HepG2 (cell line): ENCODE results near the gene ODR4. TPM values are rescaled to one million over a fixed set of nuclear protein-coding genes. Genes with fewer than 3 reads are reported as not detected.

Source experiments
- ASH2L ChIP-seq: fragments of 300-600, 200-600 bp; sonication (generic); IDR thresholded peaks from 2 replicates; pipeline ENCODE4 v1.7.0; 2017; ENCODE audit warnings: low read depth, mild to moderate bottlenecking, moderate library complexity, mixed read lengths, low read length; ENCODE audit not compliant: insufficient read length
- CBX2 ChIP-seq, 2 experiments: fragments of 200-600 bp in 1 of 2; sonication (generic); formaldehyde crosslinking in 1 of 2; IDR thresholded peaks; 2 replicates each; pipeline versions ENCODE4 v1.7.0 to v1.8.1; 2018 to 2022; ENCODE audit warnings: low read depth in 2 of 2, low read length in 1 of 2, mild to moderate bottlenecking in 1 of 2, missing genetic modification reagents in 1 of 2
- ELF1 ChIP-seq: sonication (generic); formaldehyde crosslinking; IDR thresholded peaks from 2 replicates; pipeline ENCODE4 v1.4.0; 2020; ENCODE audit warnings: missing genetic modification reagents
- HNRNPH1 ChIP-seq: fragments of 200-400 bp; formaldehyde crosslinking; optimal IDR thresholded peaks from 2 replicates; pipeline ENCODE3; 2017; ENCODE audit warnings: mild to moderate bottlenecking, low read depth, low read length
- HOXA3 ChIP-seq: sonication (generic); formaldehyde crosslinking; IDR thresholded peaks from 2 replicates; pipeline ENCODE4 v1.5.0; 2020; ENCODE audit warnings: missing genetic modification reagents
- KAT7 ChIP-seq: IDR thresholded peaks from 2 replicates; pipeline ENCODE4 v1.6.1; 2018; ENCODE audit warnings: borderline replicate concordance, missing compliant biosample characterization
- MAF1 ChIP-seq: sonication (generic); formaldehyde crosslinking; IDR thresholded peaks from 2 replicates; pipeline ENCODE4 v1.5.0; 2020; ENCODE audit warnings: missing genetic modification reagents, borderline replicate concordance
- RFXANK ChIP-seq: IDR thresholded peaks from 2 replicates; pipeline ENCODE4 v1.6.1; 2016
- TMF1 ChIP-seq: sonication (generic); formaldehyde crosslinking; IDR thresholded peaks from 2 replicates; pipeline ENCODE4 v1.8.1; 2022; ENCODE audit warnings: low read depth, missing genetic modification reagents
- ZBTB44 ChIP-seq: sonication (generic); formaldehyde crosslinking; IDR thresholded peaks from 2 replicates; pipeline ENCODE4 v1.4.0; 2020; ENCODE audit warnings: missing genetic modification reagents
- ZMAT3 ChIP-seq: sonication (generic); formaldehyde crosslinking; conservative IDR thresholded peaks from 2 replicates; pipeline ENCODE4 v1.7.0; 2021; ENCODE audit warnings: missing genetic modification reagents
- ZNF10 ChIP-seq: sonication (generic); formaldehyde crosslinking; IDR thresholded peaks from 2 replicates; pipeline ENCODE4 v1.4.0; 2020; ENCODE audit warnings: mild to moderate bottlenecking, low read depth, missing genetic modification reagents, borderline replicate concordance
- ZNF232 ChIP-seq: sonication (generic); formaldehyde crosslinking; IDR thresholded peaks from 2 replicates; pipeline ENCODE4 v1.4.0; 2020; ENCODE audit warnings: missing genetic modification reagents, borderline replicate concordance
- ZNF441 ChIP-seq: sonication (generic); formaldehyde crosslinking; IDR thresholded peaks from 2 replicates; pipeline ENCODE4 v1.7.0; 2021; ENCODE audit warnings: missing genetic modification reagents, borderline replicate concordance
- ZNF549 ChIP-seq: sonication (generic); formaldehyde crosslinking; IDR thresholded peaks from 2 replicates; pipeline ENCODE4 v1.5.0; 2020; ENCODE audit warnings: missing genetic modification reagents
- ZNF550 ChIP-seq: sonication (generic); formaldehyde crosslinking; IDR thresholded peaks from 2 replicates; pipeline ENCODE4 v1.4.0; 2020; ENCODE audit warnings: mild to moderate bottlenecking, missing genetic modification reagents, borderline replicate concordance
- ZNF652 ChIP-seq: IDR thresholded peaks from 2 replicates; pipeline ENCODE4 v1.6.1; 2016; ENCODE audit warnings: low read depth, borderline replicate concordance
- ZNF761 ChIP-seq: sonication (generic); formaldehyde crosslinking; conservative IDR thresholded peaks from 2 replicates; pipeline ENCODE4 v1.4.0; 2020; ENCODE audit warnings: mild to moderate bottlenecking, missing genetic modification reagents
- ZNF83 ChIP-seq: sonication (generic); formaldehyde crosslinking; IDR thresholded peaks from 2 replicates; pipeline ENCODE4 v1.4.0; 2020; ENCODE audit warnings: missing genetic modification reagents, mild to moderate bottlenecking, borderline replicate concordance
- polyA plus RNA-seq, 8 experiments: library from polyadenylated mRNA; depleted of rRNA in 3 of 8; stranded (reverse) in 7 of 8; unstranded in 1 of 8; fragments of >200 nt; fragmentation: Illumina TruSeq in 4 of 8; extraction: Trizol in 4 of 8; gene quantifications; 2 replicates each; pipeline versions ENCODE4 v1.2.1 to v1.2.3, GENCODE V29; 2011 to 2016; ENCODE audit warnings: low read depth in 4 of 8, missing spikeins in 1 of 8, mixed read lengths in 1 of 8; ENCODE audit not compliant: insufficient read depth in 1 of 8
- total RNA-seq, 5 experiments: library from RNA; depleted of rRNA; stranded (reverse); fragments of >200 nt; fragmentation: Illumina TruSeq; extraction: Trizol; gene quantifications; 2 replicates each; pipeline ENCODE4 v1.2.3, GENCODE V29; 2016; ENCODE audit warnings: low read depth in 1 of 5
- TF ChIP-seq, protein P1 (sequence below): sonication (generic); formaldehyde crosslinking; IDR thresholded peaks from 2 replicates; pipeline ENCODE4 v1.4.0; 2020; ENCODE audit warnings: mild to moderate bottlenecking, missing genetic modification reagents
- TF ChIP-seq, protein P2 (sequence below): sonication (generic); formaldehyde crosslinking; IDR thresholded peaks from 2 replicates; pipeline ENCODE4 v1.5.0; 2020; ENCODE audit warnings: mild to moderate bottlenecking, missing genetic modification reagents, borderline replicate concordance
- TF ChIP-seq, protein P3 (sequence below): sonication (generic); formaldehyde crosslinking; IDR thresholded peaks from 2 replicates; pipeline ENCODE4 v1.4.0; 2020; ENCODE audit warnings: low read depth, missing genetic modification reagents

The ODR4 gene
- total and polyA plus RNA-seq, 2 of the 13 experiments (the other 11 are each of a cell fraction or from before 2014, with no cell fraction given): 16.3 to 22.0 TPM

DNA sequence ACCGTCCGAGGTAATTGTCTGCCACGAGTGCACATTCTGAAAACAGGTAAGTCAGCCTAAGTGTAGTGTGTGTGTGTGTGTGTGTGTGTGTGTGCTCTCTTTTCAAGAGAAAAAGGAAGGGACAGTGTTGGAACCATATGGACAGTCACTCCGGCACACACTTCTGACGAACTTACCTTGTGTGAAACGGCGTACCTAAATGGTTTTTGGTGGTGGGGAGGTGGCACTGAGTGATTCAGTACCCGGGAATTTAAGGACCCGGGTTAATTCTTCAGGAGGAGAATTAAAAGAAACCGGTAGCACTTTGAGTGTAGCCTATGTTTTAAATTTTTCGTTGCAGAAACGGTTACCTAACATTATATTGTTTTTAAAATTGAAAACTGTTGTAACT, 286 bp downstream of the ODR4 start (continued):
- TF ChIP-seq ZNF550 (CRISPR knock-in tag): no peak
- TF ChIP-seq, protein P1, sequence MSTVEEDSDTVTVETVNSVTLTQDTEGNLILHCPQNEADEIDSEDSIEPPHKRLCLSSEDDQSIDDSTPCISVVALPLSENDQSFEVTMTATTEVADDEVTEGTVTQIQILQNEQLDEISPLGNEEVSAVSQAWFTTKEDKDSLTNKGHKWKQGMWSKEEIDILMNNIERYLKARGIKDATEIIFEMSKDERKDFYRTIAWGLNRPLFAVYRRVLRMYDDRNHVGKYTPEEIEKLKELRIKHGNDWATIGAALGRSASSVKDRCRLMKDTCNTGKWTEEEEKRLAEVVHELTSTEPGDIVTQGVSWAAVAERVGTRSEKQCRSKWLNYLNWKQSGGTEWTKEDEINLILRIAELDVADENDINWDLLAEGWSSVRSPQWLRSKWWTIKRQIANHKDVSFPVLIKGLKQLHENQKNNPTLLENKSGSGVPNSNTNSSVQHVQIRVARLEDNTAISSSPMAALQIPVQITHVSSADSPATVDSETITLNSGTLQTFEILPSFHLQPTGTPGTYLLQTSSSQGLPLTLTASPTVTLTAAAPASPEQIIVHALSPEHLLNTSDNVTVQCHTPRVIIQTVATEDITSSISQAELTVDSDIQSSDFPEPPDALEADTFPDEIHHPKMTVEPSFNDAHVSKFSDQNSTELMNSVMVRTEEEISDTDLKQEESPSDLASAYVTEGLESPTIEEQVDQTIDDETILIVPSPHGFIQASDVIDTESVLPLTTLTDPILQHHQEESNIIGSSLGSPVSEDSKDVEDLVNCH (CRISPR knock-in tag): no peak
- no peak for TF ChIP-seq RFXANK (CRISPR knock-in tag)
- TF ChIP-seq, protein P2, sequence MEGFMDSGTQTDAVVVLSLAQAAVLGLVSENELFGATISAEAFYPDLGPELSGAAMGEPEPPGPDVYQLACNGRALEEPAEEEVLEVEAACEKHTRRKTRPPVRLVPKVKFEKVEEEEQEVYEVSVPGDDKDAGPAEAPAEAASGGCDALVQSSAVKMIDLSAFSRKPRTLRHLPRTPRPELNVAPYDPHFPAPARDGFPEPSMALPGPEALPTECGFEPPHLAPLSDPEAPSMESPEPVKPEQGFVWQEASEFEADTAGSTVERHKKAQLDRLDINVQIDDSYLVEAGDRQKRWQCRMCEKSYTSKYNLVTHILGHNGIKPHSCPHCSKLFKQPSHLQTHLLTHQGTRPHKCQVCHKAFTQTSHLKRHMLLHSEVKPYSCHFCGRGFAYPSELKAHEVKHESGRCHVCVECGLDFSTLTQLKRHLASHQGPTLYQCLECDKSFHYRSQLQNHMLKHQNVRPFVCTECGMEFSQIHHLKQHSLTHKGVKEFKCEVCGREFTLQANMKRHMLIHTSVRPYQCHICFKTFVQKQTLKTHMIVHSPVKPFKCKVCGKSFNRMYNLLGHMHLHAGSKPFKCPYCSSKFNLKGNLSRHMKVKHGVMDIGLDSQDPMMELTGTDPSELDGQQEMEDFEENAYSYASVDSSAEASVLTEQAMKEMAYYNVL (CRISPR knock-in tag): no peak
- TF ChIP-seq ZNF549: no peak
- TF ChIP-seq ASH2L: peak; percentile 54
- 0 out of 2 replicates have a peak, but pooled peaks have one; percentile 4 for TF ChIP-seq ZNF232 (CRISPR knock-in tag)
- TF ChIP-seq KAT7 (CRISPR knock-in tag): no peak
- TF ChIP-seq ZNF652 (CRISPR knock-in tag): no peak
- no peak for TF ChIP-seq MAF1 (CRISPR knock-in tag)
- no peak for TF ChIP-seq ZMAT3 (CRISPR knock-in tag)
- no peak for TF ChIP-seq ZNF10 (CRISPR knock-in tag)
- no peak for TF ChIP-seq ZNF83 (CRISPR knock-in tag)
- TF ChIP-seq ZNF441 (CRISPR knock-in tag): no peak
- TF ChIP-seq CBX2 (IDR thresholded peaks at IDR 0.05; ENCODE audit: low read depth, low read length): no peak
- TF ChIP-seq CBX2 (CRISPR knock-in tag; IDR thresholded peaks at IDR 0.05; ENCODE audit: low read depth): no peak
- TF ChIP-seq ZBTB44 (CRISPR knock-in tag): no peak
- TF ChIP-seq, protein P3, sequence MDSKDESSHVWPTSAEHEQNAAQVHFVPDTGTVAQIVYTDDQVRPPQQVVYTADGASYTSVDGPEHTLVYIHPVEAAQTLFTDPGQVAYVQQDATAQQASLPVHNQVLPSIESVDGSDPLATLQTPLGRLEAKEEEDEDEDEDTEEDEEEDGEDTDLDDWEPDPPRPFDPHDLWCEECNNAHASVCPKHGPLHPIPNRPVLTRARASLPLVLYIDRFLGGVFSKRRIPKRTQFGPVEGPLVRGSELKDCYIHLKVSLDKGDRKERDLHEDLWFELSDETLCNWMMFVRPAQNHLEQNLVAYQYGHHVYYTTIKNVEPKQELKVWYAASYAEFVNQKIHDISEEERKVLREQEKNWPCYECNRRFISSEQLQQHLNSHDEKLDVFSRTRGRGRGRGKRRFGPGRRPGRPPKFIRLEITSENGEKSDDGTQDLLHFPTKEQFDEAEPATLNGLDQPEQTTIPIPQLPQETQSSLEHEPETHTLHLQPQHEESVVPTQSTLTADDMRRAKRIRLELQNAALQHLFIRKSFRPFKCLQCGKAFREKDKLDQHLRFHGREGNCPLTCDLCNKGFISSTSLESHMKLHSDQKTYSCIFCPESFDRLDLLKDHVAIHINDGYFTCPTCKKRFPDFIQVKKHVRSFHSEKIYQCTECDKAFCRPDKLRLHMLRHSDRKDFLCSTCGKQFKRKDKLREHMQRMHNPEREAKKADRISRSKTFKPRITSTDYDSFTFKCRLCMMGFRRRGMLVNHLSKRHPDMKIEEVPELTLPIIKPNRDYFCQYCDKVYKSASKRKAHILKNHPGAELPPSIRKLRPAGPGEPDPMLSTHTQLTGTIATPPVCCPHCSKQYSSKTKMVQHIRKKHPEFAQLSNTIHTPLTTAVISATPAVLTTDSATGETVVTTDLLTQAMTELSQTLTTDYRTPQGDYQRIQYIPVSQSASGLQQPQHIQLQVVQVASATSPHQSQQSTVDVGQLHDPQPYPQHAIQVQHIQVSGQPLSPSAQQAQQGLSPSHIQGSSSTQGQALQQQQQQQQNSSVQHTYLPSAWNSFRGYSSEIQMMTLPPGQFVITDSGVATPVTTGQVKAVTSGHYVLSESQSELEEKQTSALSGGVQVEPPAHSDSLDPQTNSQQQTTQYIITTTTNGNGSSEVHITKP (CRISPR knock-in tag): no peak
- no peak for TF ChIP-seq TMF1 (CRISPR knock-in tag)
- no peak for TF ChIP-seq ZNF761 (CRISPR knock-in tag)
- no peak for TF ChIP-seq HNRNPH1
- TF ChIP-seq HOXA3 (CRISPR knock-in tag): no peak
- TF ChIP-seq ELF1 (CRISPR knock-in tag): no peak
